Caco-2 (cell line): ENCODE data around the gene GPR3. TPM values are rescaled to one million over a fixed set of nuclear protein-coding genes. Genes with fewer than 3 reads are reported as not detected.

Experiments
- BruUV-seq: library from RNA; stranded (reverse); fragments of 400-500 nt; replicated peaks from 2 replicates; lab custom pipeline; 2021; lab: Mats Ljungman, UMichigan
- CTCF ChIA-PET: fragments of 300-600 bp; sonication (Branson Sonifier 250); formaldehyde crosslinking; loops from one replicate; lab custom pipeline; 2022; ENCODE audit warnings: antibody characterized with exemption; lab: Charles Lee
- POLR2A ChIA-PET: fragments of 300-600 bp; sonication (Branson Sonifier 250); formaldehyde crosslinking; loops from one replicate; lab custom pipeline; 2022; ENCODE audit warnings: antibody characterized with exemption; lab: Charles Lee
- DNase-seq, 2 experiments: peaks; one replicate each; pipeline versions ENCODE4 v3.0.0 to v3.0.0-alpha.2; 2020 to 2022
- H3K27me3 ChIP-seq: replicated peaks from 2 replicates; pipeline ENCODE4 v1.6.0; 2011; ENCODE audit warnings: low read length; ENCODE audit not compliant: control insufficient read depth, insufficient read depth
- H3K36me3 ChIP-seq: 2 replicates; pipeline ENCODE4 v1.5.1; 2011; ENCODE audit warnings: low read length; ENCODE audit not compliant: control insufficient read depth, insufficient read depth
- H3K4me1 ChIP-seq: fragments of 250-450 bp; sonication (Bioruptor Pico); 2 replicates; pipeline ENCODE4 v1.5.1; 2020; ENCODE audit warnings: mild to moderate bottlenecking
- H3K4me3 ChIP-seq: 2 replicates; pipeline ENCODE4 v1.5.1; 2011; ENCODE audit warnings: low read depth, mild to moderate bottlenecking, control low read depth, low read length
- H3K9me3 ChIP-seq: fragments of 250-450 bp; sonication (Bioruptor Pico); 2 replicates; pipeline ENCODE4 v1.5.1; 2020; ENCODE audit warnings: mild to moderate bottlenecking, moderate library complexity
- H3K27ac Mint-ChIP-seq: one replicate; pipeline ENCODE4 v1.8.0; 2022; ENCODE audit warnings: mixed read lengths; ENCODE audit not compliant: unreplicated experiment
- H3K27me3 Mint-ChIP-seq: one replicate; pipeline ENCODE4 v1.8.0; 2022; ENCODE audit warnings: mixed read lengths; ENCODE audit not compliant: insufficient read depth, unreplicated experiment
- H3K36me3 Mint-ChIP-seq: one replicate; pipeline ENCODE4 v1.8.0; 2022; ENCODE audit warnings: mild to moderate bottlenecking, mixed read lengths; ENCODE audit not compliant: insufficient read depth, unreplicated experiment
- H3K4me1 Mint-ChIP-seq: one replicate; pipeline ENCODE4 v1.8.0; 2022; ENCODE audit warnings: low read depth, mixed read lengths; ENCODE audit not compliant: unreplicated experiment
- H3K4me3 Mint-ChIP-seq: one replicate; pipeline ENCODE4 v1.8.0; 2022; ENCODE audit warnings: mild to moderate bottlenecking, moderate library complexity, mixed read lengths; ENCODE audit not compliant: unreplicated experiment
- H3K9me3 Mint-ChIP-seq: one replicate; pipeline ENCODE4 v1.8.0; 2022; ENCODE audit warnings: mixed read lengths; ENCODE audit not compliant: unreplicated experiment
- CTCF ChIP-seq, 2 experiments: fragments of 200-600 bp in 1 of 2; IDR thresholded peaks; 1 replicate in 1 of 2; 2 replicates in 1 of 2; pipeline versions ENCODE4 v1.5.1 to v1.8.0; 2011 to 2022; ENCODE audit warnings: antibody characterized with exemption in 1 of 2, control low read depth in 1 of 2, inconsistent platforms in 1 of 2, low read depth in 1 of 2, low read length in 1 of 2, mild to moderate bottlenecking in 1 of 2, moderate library complexity in 1 of 2; ENCODE audit not compliant: insufficient read depth in 1 of 2, severe bottlenecking in 1 of 2, unreplicated experiment in 1 of 2
- intact Hi-C: fragments of 100-400 bp; cut with micrococcal nuclease; formaldehyde crosslinking; loops from one replicate; pipeline ENCODE4 v1.10.0; 2022; ENCODE audit not compliant: unreplicated experiment
- total RNA-seq: library from RNA; stranded (reverse); gene quantifications from 2 replicates; pipeline ENCODE4 v1.2.3, GENCODE V29; 2022

GPR3 gene
- total RNA-seq, 1 experiment from 2014 or later = 0.91 TPM

GRCh38 chr1:27356619-27357280 lies 35.7 kb upstream of the GPR3 start:
- H3K27ac Mint-ChIP-seq = no peak overlapping the region
- intact Hi-C loops = loop anchor here (1.0 to 10.0 kb wide), 2 partner anchors 32 to 52 kb away; no protein-coding TSS in a partner anchor
- ChIA-PET CTCF (interaction anchor here (0.6 to 1.5 kb wide), 5 partner anchors 9 to 987 kb away, joined by 3 to 6 read pairs (median 5); no protein-coding TSS in a partner anchor), POLR2A (no interaction called here)
- 0 out of 2 replicates have a peak, but pooled peaks cover 2% of the 10 kb centered on the region for H3K4me1 ChIP-seq
- H3K36me3 ChIP-seq = no peaks in the 10 kb centered on the region
- no peaks in the 10 kb centered on the region for H3K9me3 Mint-ChIP-seq
- no peak overlapping the region for H3K4me3 Mint-ChIP-seq
- H3K9me3 ChIP-seq = no peaks in the 10 kb centered on the region
- H3K4me3 ChIP-seq = no peak overlapping the region
- BruUV-seq = no TSS peak
- no peaks in the 10 kb centered on the region for H3K4me1 Mint-ChIP-seq
- no peaks in the 10 kb centered on the region for H3K27me3 ChIP-seq
- no peak for TF ChIP-seq CTCF (IDR thresholded peaks at IDR 0.05; ENCODE audit: insufficient read depth in 1 of 2, low read depth in 1 of 2, low read length in 1 of 2, severe bottlenecking in 1 of 2, unreplicated experiment in 1 of 2)
- DNase-seq = no peak
- no peaks in the 10 kb centered on the region for H3K27me3 Mint-ChIP-seq
- peaks cover 12% of the 10 kb centered on the region for H3K36me3 Mint-ChIP-seq

GRCh38 chr1:27357281-27358037 lies 35.0 kb upstream of the GPR3 start:
- intact Hi-C loops = loop anchor here (1.0 to 10.0 kb wide), 2 partner anchors 31 to 53 kb away; no protein-coding TSS in a partner anchor
- no peaks in the 10 kb centered on the region for H3K9me3 Mint-ChIP-seq
- Histone ChIP-seq H3K4me3 (no peak overlapping the region), H3K27me3 (no peaks in the 10 kb centered on the region), H3K4me1 (no peaks in the 10 kb centered on the region), H3K9me3 (no peaks in the 10 kb centered on the region), H3K36me3 (no peaks in the 10 kb centered on the region)
- DNase-seq = peak; percentile 50 to 71
- peaks cover 11% of the 10 kb centered on the region for H3K36me3 Mint-ChIP-seq
- ChIA-PET POLR2A (no interaction called here), CTCF (interaction anchor here (0.6 to 1.5 kb wide), 6 partner anchors 8 to 986 kb away, joined by 3 to 6 read pairs (median 4); no protein-coding TSS in a partner anchor)
- H3K4me3 Mint-ChIP-seq = no peak overlapping the region
- peak; percentile 79 to 83 for TF ChIP-seq CTCF (IDR thresholded peaks at IDR 0.05; ENCODE audit: insufficient read depth in 1 of 2, low read depth in 1 of 2, low read length in 1 of 2, severe bottlenecking in 1 of 2, unreplicated experiment in 1 of 2)
- no TSS peak for BruUV-seq
- H3K27ac Mint-ChIP-seq = no peak overlapping the region
- H3K4me1 Mint-ChIP-seq = no peaks in the 10 kb centered on the region
- H3K27me3 Mint-ChIP-seq = no peaks in the 10 kb centered on the region
